GM19351 (cell line): Measurements from ENCODE around the gene KLHL29.

Experiments
- ATAC-seq: cut with Tn5 transposase; IDR thresholded peaks from one replicate; pipeline ENCODE4 v1.9.1; 2021; ENCODE audit warnings: mild to moderate bottlenecking, moderate library complexity; ENCODE audit not compliant: unreplicated experiment

The KLHL29 gene

GRCh38 chr2:23664066-23664788, 279.2 kb downstream of the KLHL29 start:
- ATAC-seq: no peak

DNA sequence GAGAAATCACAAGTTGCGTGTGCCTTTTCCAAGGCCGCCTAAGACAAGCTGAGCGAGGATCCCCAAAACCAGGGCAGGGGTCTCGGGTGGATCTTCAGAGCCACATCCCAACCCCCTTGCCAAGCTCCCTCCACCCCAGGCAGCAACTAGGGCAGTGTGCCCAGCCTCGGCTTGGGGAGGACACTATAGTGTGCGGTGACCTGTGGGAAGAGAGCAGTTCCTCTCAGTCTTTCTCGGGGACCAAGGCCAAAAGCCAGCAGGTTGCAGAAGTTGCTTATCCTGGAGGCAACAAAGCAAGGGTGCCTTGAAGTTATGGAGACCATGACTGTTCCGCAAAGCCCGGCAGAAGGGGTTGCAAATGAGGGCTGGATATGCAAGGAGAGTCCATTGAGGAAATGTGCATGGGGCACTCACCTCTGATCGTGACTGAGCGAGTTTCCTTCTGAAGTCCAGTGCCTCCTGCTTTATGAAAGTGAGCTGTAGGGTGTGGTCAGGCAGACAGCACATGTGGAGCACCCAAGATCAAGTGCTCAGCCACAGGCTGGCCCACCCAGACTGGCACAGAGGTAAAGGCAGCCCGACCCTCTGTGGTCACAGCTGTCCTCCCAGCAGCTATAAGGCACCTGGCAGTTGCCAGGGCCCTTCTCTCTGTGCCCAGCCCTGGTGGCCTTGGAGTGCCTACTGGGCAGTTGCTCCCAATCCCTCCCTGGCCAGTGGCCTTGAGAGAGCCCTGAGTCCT, 281.4 kb downstream of the KLHL29 start:
- no peak for ATAC-seq

- ATAC-seq: no peak
These were observed 282.0 kb downstream of the KLHL29 start for GRCh38 chr2:23666980-23667357.

DNA sequence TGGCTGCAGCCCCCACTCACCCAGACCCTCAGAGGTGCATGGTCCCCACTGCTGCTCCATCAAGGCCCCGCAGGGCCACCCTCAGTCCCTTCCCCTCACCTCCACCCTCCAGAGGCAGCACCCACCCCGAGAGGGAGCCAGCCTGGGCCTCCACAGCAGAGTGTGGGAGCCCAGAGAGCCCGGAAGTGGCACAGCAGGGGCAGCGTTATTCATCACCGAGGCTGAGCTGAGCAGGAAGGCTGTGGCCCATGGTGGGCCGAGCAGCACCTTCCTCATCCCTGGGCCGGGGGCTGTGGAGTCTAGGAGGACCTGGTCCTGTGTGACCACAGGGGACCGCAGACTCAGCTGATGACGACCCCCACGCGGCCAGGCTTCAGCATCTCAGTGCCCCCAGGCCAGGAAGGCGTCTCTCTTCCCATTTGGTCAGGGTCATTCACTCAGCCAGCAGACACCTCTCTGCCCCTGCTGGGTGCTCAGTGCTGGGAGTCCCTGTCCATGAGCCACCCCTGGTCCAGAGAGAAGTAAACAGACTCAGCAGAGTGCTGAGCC, 283.9 kb downstream of the KLHL29 start:
- no peak for ATAC-seq

DNA sequence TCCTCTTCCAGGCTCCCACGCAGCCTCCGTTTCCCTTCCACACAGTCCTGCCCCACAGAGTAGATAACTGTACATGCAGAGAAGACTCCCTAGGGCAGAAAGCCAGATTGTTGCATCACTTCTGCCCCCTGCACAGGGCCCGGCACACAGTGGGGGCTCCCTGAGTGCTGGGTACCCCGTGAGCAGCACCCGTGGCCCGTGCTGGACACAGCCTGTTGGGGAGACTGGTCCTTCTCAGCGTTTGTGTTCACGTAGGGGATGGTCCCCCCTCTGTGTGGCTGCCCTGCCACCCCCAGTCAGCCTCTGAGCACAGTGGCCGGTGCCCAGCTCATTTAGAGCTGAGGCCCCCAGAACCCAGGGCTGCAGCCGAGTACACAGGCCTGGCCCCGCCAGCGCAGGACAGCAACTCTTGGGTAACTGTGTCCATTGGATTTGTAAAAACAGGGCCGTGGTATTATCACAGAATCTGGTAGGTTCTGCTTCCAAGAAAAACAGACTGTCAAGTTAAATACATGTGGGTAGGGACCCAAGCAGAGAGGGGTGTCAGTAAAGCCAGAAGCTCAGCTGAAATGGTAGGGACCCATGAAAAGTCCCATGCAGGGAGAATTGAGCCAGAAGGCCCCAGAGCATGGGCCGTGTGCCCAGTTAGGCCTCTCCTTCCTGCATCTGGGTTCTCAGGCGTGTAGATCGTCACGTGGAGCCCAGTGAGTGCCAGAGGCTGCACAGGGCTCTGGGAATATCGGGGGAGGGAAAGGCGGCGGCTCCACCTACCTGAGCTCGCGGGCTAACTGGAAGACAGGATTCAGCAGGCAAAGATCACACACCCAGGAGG, 284.6 kb downstream of the KLHL29 start:
- ATAC-seq: no peak

DNA sequence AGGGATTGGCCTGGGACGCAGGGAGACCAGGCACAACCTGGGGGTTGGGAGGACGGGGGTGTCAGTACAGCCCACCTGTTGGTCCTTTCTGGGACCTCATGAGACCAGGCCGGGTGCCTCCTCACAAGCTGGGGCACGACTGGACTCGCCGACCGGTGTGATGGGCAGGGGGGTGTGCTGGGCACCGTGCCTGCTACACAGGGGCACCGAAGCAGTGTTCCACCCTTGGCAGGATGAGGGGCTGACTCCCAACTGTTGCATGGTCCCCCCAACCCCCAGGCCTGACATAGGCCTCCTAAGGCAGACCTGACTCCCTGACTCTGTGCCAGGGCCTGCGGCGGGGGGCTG, 285.2 kb downstream of the KLHL29 start:
- no peak for ATAC-seq

- ATAC-seq: no peak
These were observed 288.1 kb downstream of the KLHL29 start for GRCh38 chr2:23673082-23673481.

- no peak for ATAC-seq
These were observed 289.1 kb downstream of the KLHL29 start for GRCh38 chr2:23673830-23674679.

- ATAC-seq: no peak
These were observed 290.5 kb downstream of the KLHL29 start for GRCh38 chr2:23675506-23675905.

DNA sequence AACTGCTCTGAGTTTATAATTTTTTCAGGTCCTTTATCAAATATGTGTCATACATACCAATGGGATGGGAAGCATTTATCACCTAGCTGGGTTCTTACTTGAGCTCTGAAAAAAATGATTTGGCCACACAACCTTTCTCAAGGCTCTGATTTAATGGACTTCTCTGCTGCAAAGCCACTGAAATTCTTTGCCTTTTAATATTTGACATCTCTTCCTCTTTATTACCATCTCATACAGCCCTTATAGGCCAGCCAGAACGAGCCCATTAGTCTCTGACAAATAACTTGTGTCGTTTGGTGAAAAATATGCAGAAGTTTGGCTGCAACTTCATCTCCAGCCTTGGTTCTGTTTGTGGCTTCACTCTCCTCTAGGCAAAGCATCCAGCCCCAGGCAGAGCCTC, 292.9 kb downstream of the KLHL29 start:
- no peak for ATAC-seq

GRCh38 chr2:23679044-23679443, 294.1 kb downstream of the KLHL29 start:
- ATAC-seq: no peak

- ATAC-seq: no peak
These were observed 296.0 kb downstream of the KLHL29 start for GRCh38 chr2:23680951-23681350.

- no peak for ATAC-seq
These were observed 296.6 kb downstream of the KLHL29 start for GRCh38 chr2:23681356-23682140.

- no peak for ATAC-seq
These were observed 297.5 kb downstream of the KLHL29 start for GRCh38 chr2:23682481-23682880.

GRCh38 chr2:23683001-23683400, 298.0 kb downstream of the KLHL29 start:
- no peak for ATAC-seq

GRCh38 chr2:23684395-23685176, 299.6 kb downstream of the KLHL29 start:
- no peak for ATAC-seq

DNA sequence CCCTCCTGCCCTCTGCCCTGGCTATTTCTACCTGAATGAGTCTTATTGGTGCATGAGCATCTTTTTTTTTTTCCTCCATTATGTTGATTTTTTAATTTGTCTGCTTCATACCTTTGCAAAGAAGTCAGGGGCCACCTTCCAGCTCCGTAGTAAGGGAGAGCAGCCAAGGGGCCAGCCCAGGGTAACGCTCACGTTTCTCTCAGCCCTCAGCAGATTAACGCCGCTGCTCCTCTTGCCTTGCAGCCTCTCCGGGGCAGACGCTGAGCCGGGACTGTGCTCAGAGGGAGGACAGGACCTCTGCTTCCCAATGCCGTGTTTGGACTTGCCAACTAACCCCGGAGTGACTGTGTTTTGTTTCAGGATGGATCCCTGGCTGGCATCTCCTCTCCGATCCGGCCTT, 300.2 kb downstream of the KLHL29 start:
- no peak for ATAC-seq

DNA sequence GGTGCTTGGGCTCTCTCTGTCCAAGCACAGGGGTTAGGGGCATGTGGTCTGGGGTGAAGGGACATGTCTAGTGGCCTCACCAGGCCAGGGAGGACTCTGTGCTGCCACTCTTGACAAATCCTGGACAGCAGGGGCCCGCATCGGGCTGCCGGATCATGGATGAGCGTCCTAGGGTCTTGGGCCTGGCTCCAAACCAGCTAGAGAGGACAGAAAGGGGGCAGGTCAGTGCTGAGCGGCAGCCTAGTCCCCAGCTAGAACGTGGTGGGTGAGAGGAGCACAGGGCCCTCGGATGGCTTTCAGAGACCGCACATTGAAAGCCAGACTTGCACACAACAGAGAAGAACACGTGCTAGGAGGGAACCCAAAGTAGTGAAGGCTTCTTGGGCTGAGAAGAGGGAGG, 300.7 kb downstream of the KLHL29 start:
- no peak for ATAC-seq

GRCh38 chr2:23686405-23687029, 301.5 kb downstream of the KLHL29 start:
- ATAC-seq: no peak
